Loucy (cell line): Measurements from ENCODE around the gene TRAP1.
A peak's percentile ranks its signal among the peaks of the same experiment; 100 is the strongest.

ENCODE experiments used
- H2AFZ ChIP-seq: fragments of 200-600 bp; sonication (generic); 2 replicates; pipeline ENCODE4 v1.6.0; 2016; ENCODE audit warnings: antibody characterized with exemption, mild to moderate bottlenecking, low read length, moderate library complexity
- H3F3A ChIP-seq: fragments of 200-600 bp; 2 replicates; pipeline ENCODE4 v1.6.0; 2016; ENCODE audit warnings: antibody characterized with exemption, low read depth, mild to moderate bottlenecking
- H3K27me3 ChIP-seq: fragments of 200-600 bp; sonication (generic); 2 replicates; pipeline ENCODE4 v1.6.1; 2014; ENCODE audit warnings: low read length, mild to moderate bottlenecking; ENCODE audit not compliant: insufficient read depth, poor library complexity, severe bottlenecking
- H3K36me3 ChIP-seq: fragments of 200-600 bp; sonication (generic); 2 replicates; pipeline ENCODE4 v1.6.1; 2016; ENCODE audit warnings: low read length; ENCODE audit not compliant: insufficient read depth
- H3K4me1 ChIP-seq: fragments of 200-600 bp; sonication (generic); 2 replicates; pipeline ENCODE4 v1.5.1; 2014; ENCODE audit warnings: low read length, mild to moderate bottlenecking; ENCODE audit not compliant: insufficient read depth, poor library complexity, severe bottlenecking
- H3K4me2 ChIP-seq: fragments of 200-600 bp; sonication (generic); 2 replicates; pipeline ENCODE4 v1.6.0; 2014; ENCODE audit warnings: antibody characterized with exemption, low read length, low read depth, mild to moderate bottlenecking; ENCODE audit not compliant: poor library complexity, severe bottlenecking
- H3K4me3 ChIP-seq: fragments of 200-600 bp; sonication (generic); 2 replicates; pipeline ENCODE4 v1.5.1; 2014; ENCODE audit warnings: low read length, mild to moderate bottlenecking, mixed read lengths; ENCODE audit not compliant: poor library complexity, severe bottlenecking
- H3K79me2 ChIP-seq: fragments of 200-600 bp; sonication (generic); 2 replicates; pipeline ENCODE4 v1.6.1; 2014; ENCODE audit warnings: low read length; ENCODE audit not compliant: insufficient read depth
- H3K9ac ChIP-seq: fragments of 200-600 bp; sonication (generic); 2 replicates; pipeline ENCODE4 v1.6.0; 2014; ENCODE audit warnings: mild to moderate bottlenecking, low read depth, low read length, moderate library complexity; ENCODE audit not compliant: poor library complexity, severe bottlenecking
- H3K9me2 ChIP-seq: fragments of 200-600 bp; sonication (generic); replicated peaks from 2 replicates; pipeline ENCODE4 v1.6.1; 2016; ENCODE audit warnings: low read depth, low read length, mixed read lengths
- H3K9me3 ChIP-seq: fragments of 200-600 bp; sonication (generic); 2 replicates; pipeline ENCODE4 v1.6.1; 2014; ENCODE audit warnings: mild to moderate bottlenecking, antibody characterized with exemption, low read length, low read depth; ENCODE audit not compliant: insufficient read depth
- H4K20me1 ChIP-seq: fragments of 200-600 bp; sonication (generic); 2 replicates; pipeline ENCODE4 v1.6.0; 2014; ENCODE audit warnings: antibody characterized with exemption, low read length, mild to moderate bottlenecking; ENCODE audit not compliant: insufficient read depth, poor library complexity, severe bottlenecking
- CTCF ChIP-seq: fragments of 200-600 bp; sonication (generic); conservative IDR thresholded peaks from 2 replicates; pipeline ENCODE4 v1.5.1; 2014; ENCODE audit warnings: mild to moderate bottlenecking, antibody characterized with exemption, low read length
- EZH2phosphoT487 ChIP-seq: fragments of 200-600 bp; IDR thresholded peaks from 2 replicates; pipeline ENCODE4 v1.6.1; 2018; ENCODE audit warnings: antibody characterized with exemption, mild to moderate bottlenecking, moderate library complexity, borderline replicate concordance

Gene TRAP1

GRCh38 chr16:3637371-3637923, 79.9 kb downstream of the TRAP1 start:
- TF ChIP-seq EZH2phosphoT487 (no peak), CTCF (no peak)
- H3K4me2 ChIP-seq = peak overlapping the region; percentile 64
- H3K4me3 ChIP-seq = peak overlapping the region; percentile 51
- H4K20me1 ChIP-seq = no peaks in the 10 kb centered on the region
- H3K9me3 ChIP-seq = no peaks in the 10 kb centered on the region
- H3K79me2 ChIP-seq = peaks cover 9% of the 10 kb centered on the region; the same call in 1 of the 2 replicates
- H3F3A ChIP-seq = no peaks in the 10 kb centered on the region
- peak overlapping the region; percentile 65 for H3K9ac ChIP-seq
- H3K27me3 ChIP-seq = no peaks in the 10 kb centered on the region
- H3K4me1 ChIP-seq = peaks cover 15% of the 10 kb centered on the region
- H2AFZ ChIP-seq = peak overlapping the region; percentile 67
- no peaks in the 10 kb centered on the region for H3K9me2 ChIP-seq
- H3K36me3 ChIP-seq = no peaks in the 10 kb centered on the region

- Histone ChIP-seq H2AFZ (peak overlapping the region; percentile 71; the same call in 1 of the 2 replicates), H3K9me3 (no peaks in the 10 kb centered on the region), H3K4me3 (peak overlapping the region; percentile 48), H3F3A (no peaks in the 10 kb centered on the region), H3K9ac (peak overlapping the region; percentile 42), H4K20me1 (no peaks in the 10 kb centered on the region), H3K36me3 (no peaks in the 10 kb centered on the region), H3K79me2 (0 out of 2 replicates have a peak, but pooled peaks cover 3% of the 10 kb centered on the region), H3K4me1 (peaks cover 26% of the 10 kb centered on the region), H3K27me3 (no peaks in the 10 kb centered on the region), H3K4me2 (peak overlapping the region; percentile 69), H3K9me2 (no peaks in the 10 kb centered on the region)
- TF ChIP-seq CTCF (peak; percentile 36), EZH2phosphoT487 (no peak)
Measured at GRCh38 chr16:3625911-3626732, 91.2 kb downstream of the TRAP1 start.

GRCh38 chr16:3625331-3625730, 92.0 kb downstream of the TRAP1 start:
- Histone ChIP-seq H3K4me3 (no peak overlapping the region), H3K79me2 (0 out of 2 replicates have a peak, but pooled peaks cover 3% of the 10 kb centered on the region), H3K27me3 (no peaks in the 10 kb centered on the region), H3K36me3 (no peaks in the 10 kb centered on the region), H3K4me2 (no peak overlapping the region), H3K4me1 (peaks cover 26% of the 10 kb centered on the region), H3K9ac (no peak overlapping the region), H2AFZ (no peak overlapping the region), H3K9me2 (no peaks in the 10 kb centered on the region), H3K9me3 (no peaks in the 10 kb centered on the region), H4K20me1 (no peaks in the 10 kb centered on the region), H3F3A (no peaks in the 10 kb centered on the region)
- no peak for TF ChIP-seq CTCF
- TF ChIP-seq EZH2phosphoT487 = no peak
